Measurements from ENCODE around the gene SFT2D2.

- TF ChIP-seq CTCF (IDR thresholded peaks at IDR 0.05; ENCODE audit: insufficient read depth, low read length) = no peak
- no peak for TF ChIP-seq REST (IDR thresholded peaks at IDR 0.05; ENCODE audit: insufficient replicate concordance, low read depth)
- TF ChIP-seq POLR2AphosphoS5 (IDR thresholded peaks at IDR 0.05; ENCODE audit: low read depth) = no peak
Measured at GRCh38 chr1:168235937-168236336, 10.1 kb downstream of the SFT2D2 start.
